Fibroblast of lung (primary cell): Measurements from ENCODE around the gene NDUFS7. TPM values are rescaled to one million over a fixed set of nuclear protein-coding genes. Genes with fewer than 3 reads are reported as not detected.
A peak's percentile ranks its signal among the peaks of the same experiment; 100 is the strongest.

Experiments
- DNase-seq, 2 donors: peaks; one replicate each; pipeline versions ENCODE4 v3.0.0 to v3.0.0-alpha.2; 2010; ENCODE audit warnings: low read depth in 2 of 2
- H2AFZ ChIP-seq: 2 replicates; pipeline ENCODE4 v1.5.1; 2012; ENCODE audit warnings: low read length, control low read depth, inconsistent platforms
- H3K27ac ChIP-seq: 2 replicates; pipeline ENCODE4 v1.5.1; 2011; ENCODE audit warnings: low read length, control low read depth; ENCODE audit not compliant: insufficient read depth
- H3K27me3 ChIP-seq: 2 replicates; pipeline ENCODE4 v1.5.1; 2011; ENCODE audit warnings: mild to moderate bottlenecking, low read length; ENCODE audit not compliant: control insufficient read depth, insufficient read depth
- H3K36me3 ChIP-seq: 2 replicates; pipeline ENCODE4 v1.5.1; 2011; ENCODE audit warnings: low read length; ENCODE audit not compliant: control insufficient read depth, insufficient read depth
- H3K4me1 ChIP-seq: 2 replicates; pipeline ENCODE4 v1.5.1; 2011; ENCODE audit warnings: low read length; ENCODE audit not compliant: control insufficient read depth, insufficient read depth; ENCODE audit errors: extremely low read depth
- H3K4me2 ChIP-seq: 2 replicates; pipeline ENCODE4 v1.5.1; 2011; ENCODE audit warnings: low read length, control low read depth; ENCODE audit not compliant: insufficient read depth; ENCODE audit errors: extremely low read depth
- H3K4me3 ChIP-seq, 4 experiments: fragments of 200-600 bp in 1 of 4; sonication (generic) in 1 of 4; replicated peaks in 1 of 4; 2 replicates each; pipeline ENCODE4 v1.5.1; 2011 to 2016; ENCODE audit warnings: low read length in 4 of 4, low read depth in 3 of 4, mild to moderate bottlenecking in 3 of 4, control low read depth in 2 of 4, inconsistent platforms in 1 of 4, mixed read lengths in 1 of 4; ENCODE audit not compliant: insufficient read depth in 1 of 4; ENCODE audit errors: control extremely low read depth in 1 of 4
- H3K79me2 ChIP-seq: 2 replicates; pipeline ENCODE4 v1.5.1; 2012; ENCODE audit warnings: mild to moderate bottlenecking, low read length, inconsistent platforms; ENCODE audit not compliant: control insufficient read depth, insufficient read depth
- H3K9ac ChIP-seq: 2 replicates; pipeline ENCODE4 v1.5.1; 2011; ENCODE audit warnings: mild to moderate bottlenecking, low read length, control low read depth; ENCODE audit not compliant: insufficient read depth
- H3K9me3 ChIP-seq: 2 replicates; pipeline ENCODE4 v1.5.1; 2012; ENCODE audit warnings: low read depth, low read length; ENCODE audit not compliant: control insufficient read depth, insufficient read depth
- H4K20me1 ChIP-seq: 2 replicates; pipeline ENCODE4 v1.5.1; 2011; ENCODE audit warnings: low read length; ENCODE audit not compliant: control insufficient read depth, insufficient read depth; ENCODE audit errors: extremely low read depth
- EZH2 ChIP-seq: IDR thresholded peaks from 2 replicates; pipeline ENCODE4 v1.5.1; 2012; ENCODE audit warnings: low read length, control low read depth, mild to moderate bottlenecking; ENCODE audit errors: missing control alignments
- polyA plus RNA-seq, 2 donors: library from polyadenylated mRNA; depleted of rRNA in 1 of 2; stranded (reverse) in 1 of 2; unstranded in 1 of 2; fragments of >200 nt; gene quantifications; 2 replicates each; pipeline ENCODE4 v1.2.1, GENCODE V29; 2011 to 2012; ENCODE audit warnings: missing spikeins in 1 of 2
- total RNA-seq: library from RNA; depleted of rRNA; stranded (reverse); fragments of >200 nt; gene quantifications from 2 replicates; pipeline ENCODE4 v1.2.1, GENCODE V29; 2014
- TF ChIP-seq, protein P1 (sequence below), 2 donors: IDR thresholded peaks in 1 of 2; conservative IDR thresholded peaks in 1 of 2; 1 replicate in 1 of 2; 2 replicates in 1 of 2; pipeline ENCODE4 v1.5.1; 2011 to 2012; ENCODE audit warnings: low read length in 2 of 2, control low read depth in 1 of 2, inconsistent platforms in 1 of 2, low read depth in 1 of 2, mild to moderate bottlenecking in 1 of 2

NDUFS7 gene
- total and polyA plus RNA-seq, 2 donors (not counting 1 experiment from before 2014, with no cell fraction given): 29.6 to 71.2 TPM

DNA sequence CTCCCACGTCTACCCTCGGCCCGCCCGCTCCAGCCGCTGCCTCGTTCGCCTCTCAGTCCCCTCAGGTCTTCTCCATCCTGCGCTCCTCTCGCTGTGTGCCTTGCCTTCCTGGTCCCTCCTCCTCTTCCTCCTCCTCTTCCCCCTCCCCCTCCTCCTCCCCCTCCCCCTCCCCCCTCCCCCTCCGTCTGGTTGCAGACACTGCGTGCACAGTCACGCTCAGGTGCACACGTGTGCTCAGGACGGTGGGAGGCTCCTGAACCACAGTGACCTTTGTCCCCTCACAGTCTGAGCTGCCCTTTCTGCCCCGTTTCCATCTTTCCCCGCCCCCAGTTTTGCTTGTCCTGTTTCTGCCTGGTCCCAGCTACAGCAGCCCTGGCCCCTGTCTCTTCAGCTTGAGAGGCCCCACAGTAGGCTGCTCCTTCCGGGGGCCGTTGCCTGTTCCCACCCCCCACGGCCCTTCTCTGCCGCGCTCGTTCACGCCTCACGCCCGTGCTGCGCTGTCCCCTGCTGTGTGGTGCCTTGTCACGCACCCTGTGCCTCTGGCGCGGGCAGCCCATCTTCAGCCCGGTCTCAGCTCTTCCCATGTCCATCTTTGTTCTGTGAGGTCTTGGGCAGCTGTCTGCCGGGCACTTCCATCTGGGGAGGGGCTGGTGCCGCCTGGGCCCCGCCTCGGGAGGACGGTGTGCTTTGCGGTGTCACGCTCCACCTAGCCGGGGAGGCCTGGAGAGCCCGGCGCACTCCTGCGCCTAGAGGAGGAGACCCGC lies 40.7 kb downstream of the NDUFS7 start:
- no peaks in the 10 kb centered on the region for H4K20me1 ChIP-seq

DNA sequence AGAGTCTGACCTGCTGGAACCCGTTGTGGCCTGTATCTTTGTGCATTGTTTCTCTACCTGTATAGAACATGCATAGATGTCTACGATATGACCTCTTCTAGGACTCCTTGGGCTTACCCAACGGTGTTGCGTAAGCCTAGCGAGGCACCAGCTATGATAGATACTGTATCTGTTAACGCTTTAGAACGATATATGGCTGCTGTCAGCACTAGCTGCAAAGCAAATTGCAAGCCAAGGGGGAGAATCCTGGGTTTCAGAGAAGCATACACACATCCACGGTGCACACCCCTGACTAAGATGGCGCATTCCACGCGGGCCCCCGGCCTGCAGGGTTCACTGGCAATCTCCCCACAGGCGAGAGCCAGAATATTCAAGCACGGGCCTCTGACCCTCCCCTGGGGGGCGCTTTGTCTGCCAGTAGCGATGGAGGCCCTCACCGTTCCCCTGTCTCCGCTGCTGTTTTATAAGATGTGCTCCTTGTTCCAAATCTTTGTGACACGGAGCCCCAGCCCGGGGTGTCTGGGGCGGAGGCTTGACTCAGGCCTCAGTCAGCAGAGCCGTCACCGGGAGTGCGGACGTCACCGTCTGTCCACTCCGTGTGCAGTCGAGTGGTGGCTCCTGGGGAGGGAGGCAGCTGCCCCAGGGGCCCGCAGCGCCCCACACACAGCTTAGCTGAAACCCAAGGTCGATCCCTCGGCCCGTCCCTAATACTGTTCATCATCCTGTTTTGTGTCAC lies 41.6 kb downstream of the NDUFS7 start:
- H3K36me3 ChIP-seq: peaks cover 55% of the 10 kb centered on the region
- no peaks in the 10 kb centered on the region for H3K4me1 ChIP-seq
- no peak overlapping the region for H3K4me2 ChIP-seq
- H3K79me2 ChIP-seq: peaks cover 44% of the 10 kb centered on the region
- no peak overlapping the region for H3K4me3 ChIP-seq
- no peak overlapping the region for H3K9ac ChIP-seq
- no peaks in the 10 kb centered on the region for H3K27me3 ChIP-seq
- no peaks in the 10 kb centered on the region for H3K9me3 ChIP-seq
- H2AFZ ChIP-seq: no peak overlapping the region
- DNase-seq: peak in 1 of 2 donors; percentile 35
- H3K27ac ChIP-seq: no peak overlapping the region
- H4K20me1 ChIP-seq: no peaks in the 10 kb centered on the region
- TF ChIP-seq, protein P1, sequence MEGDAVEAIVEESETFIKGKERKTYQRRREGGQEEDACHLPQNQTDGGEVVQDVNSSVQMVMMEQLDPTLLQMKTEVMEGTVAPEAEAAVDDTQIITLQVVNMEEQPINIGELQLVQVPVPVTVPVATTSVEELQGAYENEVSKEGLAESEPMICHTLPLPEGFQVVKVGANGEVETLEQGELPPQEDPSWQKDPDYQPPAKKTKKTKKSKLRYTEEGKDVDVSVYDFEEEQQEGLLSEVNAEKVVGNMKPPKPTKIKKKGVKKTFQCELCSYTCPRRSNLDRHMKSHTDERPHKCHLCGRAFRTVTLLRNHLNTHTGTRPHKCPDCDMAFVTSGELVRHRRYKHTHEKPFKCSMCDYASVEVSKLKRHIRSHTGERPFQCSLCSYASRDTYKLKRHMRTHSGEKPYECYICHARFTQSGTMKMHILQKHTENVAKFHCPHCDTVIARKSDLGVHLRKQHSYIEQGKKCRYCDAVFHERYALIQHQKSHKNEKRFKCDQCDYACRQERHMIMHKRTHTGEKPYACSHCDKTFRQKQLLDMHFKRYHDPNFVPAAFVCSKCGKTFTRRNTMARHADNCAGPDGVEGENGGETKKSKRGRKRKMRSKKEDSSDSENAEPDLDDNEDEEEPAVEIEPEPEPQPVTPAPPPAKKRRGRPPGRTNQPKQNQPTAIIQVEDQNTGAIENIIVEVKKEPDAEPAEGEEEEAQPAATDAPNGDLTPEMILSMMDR (conservative IDR thresholded peaks at IDR 0.05 in 1 of 2, IDR thresholded peaks at IDR 0.05 in 1 of 2; ENCODE audit: low read depth in 1 of 2, low read length in 2 of 2): no peak
- no peak for TF ChIP-seq EZH2

More for the DNA sequence above, 40.7 kb downstream of the NDUFS7 start:
- Histone ChIP-seq H3K27me3 (no peaks in the 10 kb centered on the region), H3K36me3 (peaks cover 56% of the 10 kb centered on the region), H3K79me2 (peaks cover 49% of the 10 kb centered on the region), H3K4me3 (no peak overlapping the region), H2AFZ (no peak overlapping the region), H3K4me1 (no peaks in the 10 kb centered on the region), H3K27ac (no peak overlapping the region), H3K4me2 (no peak overlapping the region), H3K9ac (no peak overlapping the region), H3K9me3 (no peaks in the 10 kb centered on the region)
- TF ChIP-seq EZH2: no peak
- TF ChIP-seq, protein P1 (conservative IDR thresholded peaks at IDR 0.05 in 1 of 2, IDR thresholded peaks at IDR 0.05 in 1 of 2; ENCODE audit: low read depth in 1 of 2, low read length in 2 of 2): no peak
- no peak for DNase-seq

DNA sequence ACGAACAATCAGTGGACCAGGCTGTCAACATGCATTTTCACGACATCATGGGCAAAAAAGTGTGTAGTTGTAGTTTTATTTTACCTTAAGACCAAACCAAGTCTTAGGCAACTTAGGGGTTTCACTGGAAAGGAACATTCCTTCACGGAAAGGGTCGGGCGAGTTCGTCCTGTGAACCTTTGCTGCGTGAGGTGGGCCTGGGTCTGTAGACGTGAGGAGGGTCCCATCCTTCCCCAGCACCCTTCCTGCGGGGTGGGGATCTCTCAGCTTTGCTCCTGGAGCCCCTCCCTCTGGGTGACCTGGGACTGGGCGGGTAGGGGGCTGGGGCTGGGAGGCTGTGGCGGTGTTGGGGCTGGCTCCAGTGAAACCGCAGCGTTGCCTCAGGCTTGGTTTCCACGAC lies 42.2 kb downstream of the NDUFS7 start:
- H4K20me1 ChIP-seq: no peaks in the 10 kb centered on the region
- no peak overlapping the region for H3K27ac ChIP-seq
- no peak overlapping the region for H3K4me3 ChIP-seq
- H3K9ac ChIP-seq: no peak overlapping the region
- no peak overlapping the region for H2AFZ ChIP-seq
- H3K27me3 ChIP-seq: no peaks in the 10 kb centered on the region
- TF ChIP-seq, protein P1 (conservative IDR thresholded peaks at IDR 0.05 in 1 of 2, IDR thresholded peaks at IDR 0.05 in 1 of 2; ENCODE audit: low read depth in 1 of 2, low read length in 2 of 2): no peak
- no peak for TF ChIP-seq EZH2
- no peaks in the 10 kb centered on the region for H3K4me1 ChIP-seq
- peaks cover 38% of the 10 kb centered on the region for H3K79me2 ChIP-seq
- DNase-seq: no peak
- peaks cover 50% of the 10 kb centered on the region for H3K36me3 ChIP-seq
- H3K4me2 ChIP-seq: no peak overlapping the region
- no peaks in the 10 kb centered on the region for H3K9me3 ChIP-seq
